ENCODE data around the gene GEMIN7.

The GEMIN7 gene

DNA sequence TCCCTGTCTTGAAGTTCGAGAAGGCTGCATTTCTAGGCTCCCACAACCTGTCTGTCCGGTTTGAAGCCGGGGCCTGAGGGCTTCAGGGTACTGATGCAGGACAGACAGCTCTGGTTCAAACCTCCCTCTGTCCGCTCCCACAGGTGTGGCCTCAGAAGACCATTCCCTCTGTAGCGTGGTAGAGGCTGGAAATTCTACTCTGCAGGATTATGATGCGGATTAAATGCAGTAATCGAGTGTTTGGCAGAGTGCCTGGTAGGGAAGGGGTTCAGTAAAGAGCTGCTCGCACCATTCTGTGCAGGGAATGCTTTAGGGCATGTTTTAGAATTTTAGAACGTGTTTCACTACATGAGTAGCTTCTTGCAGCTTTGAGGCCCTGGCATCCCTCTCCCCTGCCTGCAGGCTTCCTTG, 44.4 kb downstream of the GEMIN7 start:
- no peaks in the 10 kb centered on the region for H3K9me3 ChIP-seq
- H3K4me1 ChIP-seq (ENCODE audit: control insufficient read depth in 1 of 2, insufficient read depth in 1 of 2, low read depth in 1 of 2, low read length in 1 of 2) = peaks cover 5 to 14% of the 10 kb centered on the region in 2 experiments
- no peak overlapping the region for H3K4me3 ChIP-seq (ENCODE audit: low read depth in 1 of 2, low read length in 1 of 2)
- peaks cover 3% of the 10 kb centered on the region for H3K36me3 ChIP-seq
- TF ChIP-seq, protein P1, sequence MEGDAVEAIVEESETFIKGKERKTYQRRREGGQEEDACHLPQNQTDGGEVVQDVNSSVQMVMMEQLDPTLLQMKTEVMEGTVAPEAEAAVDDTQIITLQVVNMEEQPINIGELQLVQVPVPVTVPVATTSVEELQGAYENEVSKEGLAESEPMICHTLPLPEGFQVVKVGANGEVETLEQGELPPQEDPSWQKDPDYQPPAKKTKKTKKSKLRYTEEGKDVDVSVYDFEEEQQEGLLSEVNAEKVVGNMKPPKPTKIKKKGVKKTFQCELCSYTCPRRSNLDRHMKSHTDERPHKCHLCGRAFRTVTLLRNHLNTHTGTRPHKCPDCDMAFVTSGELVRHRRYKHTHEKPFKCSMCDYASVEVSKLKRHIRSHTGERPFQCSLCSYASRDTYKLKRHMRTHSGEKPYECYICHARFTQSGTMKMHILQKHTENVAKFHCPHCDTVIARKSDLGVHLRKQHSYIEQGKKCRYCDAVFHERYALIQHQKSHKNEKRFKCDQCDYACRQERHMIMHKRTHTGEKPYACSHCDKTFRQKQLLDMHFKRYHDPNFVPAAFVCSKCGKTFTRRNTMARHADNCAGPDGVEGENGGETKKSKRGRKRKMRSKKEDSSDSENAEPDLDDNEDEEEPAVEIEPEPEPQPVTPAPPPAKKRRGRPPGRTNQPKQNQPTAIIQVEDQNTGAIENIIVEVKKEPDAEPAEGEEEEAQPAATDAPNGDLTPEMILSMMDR (IDR thresholded peaks at IDR 0.05) = no peak
- H3K27me3 ChIP-seq = no peaks in the 10 kb centered on the region
- H3K27ac ChIP-seq = no peak overlapping the region

DNA sequence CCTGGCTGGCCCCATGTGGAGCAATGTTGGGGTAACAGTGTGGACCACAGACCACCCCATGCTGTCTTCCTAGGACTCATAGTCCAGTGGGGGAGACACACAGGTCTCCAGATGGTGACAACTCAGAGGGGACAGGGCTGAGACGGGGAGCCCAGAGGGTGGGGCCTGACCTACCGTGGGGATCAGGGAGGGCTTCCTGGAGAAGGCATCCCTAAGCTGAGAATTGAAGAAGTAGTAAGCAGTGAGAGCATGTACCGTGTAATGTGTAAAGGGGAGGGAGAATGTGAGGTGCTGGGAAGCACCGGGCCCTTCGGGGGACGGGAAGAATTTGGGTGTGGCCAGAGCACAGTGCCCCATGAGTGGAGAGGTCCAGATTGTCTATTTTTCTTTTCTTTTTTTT, 45.0 kb downstream of the GEMIN7 start:
- peaks cover 3% of the 10 kb centered on the region for H3K36me3 ChIP-seq
- no peaks in the 10 kb centered on the region for H3K9me3 ChIP-seq
- no peak overlapping the region for H3K4me3 ChIP-seq (ENCODE audit: low read depth in 1 of 2, low read length in 1 of 2)
- H3K27ac ChIP-seq = no peak overlapping the region
- no peaks in the 10 kb centered on the region for H3K27me3 ChIP-seq
- peaks cover 0 to 11% of the 10 kb centered on the region in 2 experiments for H3K4me1 ChIP-seq (ENCODE audit: control insufficient read depth in 1 of 2, insufficient read depth in 1 of 2, low read depth in 1 of 2, low read length in 1 of 2)
- TF ChIP-seq, protein P1 (IDR thresholded peaks at IDR 0.05) = no peak

DNA sequence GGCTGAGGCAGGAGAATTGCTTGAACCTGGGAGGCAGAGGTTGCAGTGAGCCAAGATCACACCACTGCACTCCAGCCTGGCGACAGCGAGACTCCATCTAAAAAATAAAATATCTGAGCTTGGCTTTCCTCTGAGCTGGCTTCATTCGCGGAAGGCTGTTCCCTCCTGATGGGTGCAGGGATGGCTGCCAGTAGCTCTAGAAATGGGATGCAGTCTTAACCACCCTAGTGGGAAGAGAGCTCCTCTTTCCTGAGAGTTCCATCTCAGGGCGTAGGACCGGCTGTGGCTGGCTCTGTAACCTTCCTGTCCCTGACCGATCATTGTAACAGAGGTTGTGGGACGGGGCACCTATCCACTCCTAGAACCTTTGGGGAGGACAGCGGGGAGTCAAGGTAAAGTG, 46.3 kb downstream of the GEMIN7 start:
- Histone ChIP-seq H3K4me3 (ENCODE audit: low read depth in 1 of 2, low read length in 1 of 2) (no peak overlapping the region), H3K36me3 (peaks cover 3% of the 10 kb centered on the region), H3K27me3 (no peaks in the 10 kb centered on the region), H3K27ac (no peak overlapping the region), H3K9me3 (no peaks in the 10 kb centered on the region), H3K4me1 (ENCODE audit: control insufficient read depth in 1 of 2, insufficient read depth in 1 of 2, low read depth in 1 of 2, low read length in 1 of 2) (peaks cover 0 to 11% of the 10 kb centered on the region in 2 experiments)
- TF ChIP-seq, protein P1 (IDR thresholded peaks at IDR 0.05) = no peak

DNA sequence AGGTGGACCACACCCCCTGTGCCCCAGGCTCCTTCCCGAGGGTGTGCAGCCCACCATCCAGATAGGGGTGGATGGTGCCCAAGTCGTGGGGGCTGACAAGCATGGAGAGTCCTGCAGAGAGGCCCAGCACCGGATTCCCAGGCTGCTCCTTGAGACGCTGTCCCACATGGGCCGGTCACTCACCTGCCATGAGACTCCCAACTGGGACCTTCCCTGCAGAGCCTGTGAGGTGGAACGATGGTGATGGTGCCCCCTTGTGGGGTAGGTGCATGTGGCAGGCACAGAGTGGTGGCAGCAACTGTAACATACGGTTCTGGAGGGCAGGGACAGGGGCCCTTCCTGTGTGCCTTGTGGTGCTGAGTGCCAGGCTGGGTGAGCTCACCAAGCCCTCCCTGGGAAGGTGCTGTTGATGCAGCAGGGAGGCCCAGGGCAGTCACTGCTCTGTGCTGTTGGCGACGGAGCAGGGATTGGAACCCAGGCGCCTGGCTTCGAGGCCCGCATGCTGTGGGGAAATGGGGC, 47.0 kb downstream of the GEMIN7 start:
- no peaks in the 10 kb centered on the region for H3K27me3 ChIP-seq
- no peak overlapping the region for H3K27ac ChIP-seq
- no peak overlapping the region for H3K4me3 ChIP-seq (ENCODE audit: low read depth in 1 of 2, low read length in 1 of 2)
- H3K9me3 ChIP-seq = no peaks in the 10 kb centered on the region
- peaks cover 0 to 10% of the 10 kb centered on the region in 2 experiments for H3K4me1 ChIP-seq (ENCODE audit: control insufficient read depth in 1 of 2, insufficient read depth in 1 of 2, low read depth in 1 of 2, low read length in 1 of 2)
- peaks cover 3% of the 10 kb centered on the region for H3K36me3 ChIP-seq
- TF ChIP-seq, protein P1 (IDR thresholded peaks at IDR 0.05) = peak; percentile 70

DNA sequence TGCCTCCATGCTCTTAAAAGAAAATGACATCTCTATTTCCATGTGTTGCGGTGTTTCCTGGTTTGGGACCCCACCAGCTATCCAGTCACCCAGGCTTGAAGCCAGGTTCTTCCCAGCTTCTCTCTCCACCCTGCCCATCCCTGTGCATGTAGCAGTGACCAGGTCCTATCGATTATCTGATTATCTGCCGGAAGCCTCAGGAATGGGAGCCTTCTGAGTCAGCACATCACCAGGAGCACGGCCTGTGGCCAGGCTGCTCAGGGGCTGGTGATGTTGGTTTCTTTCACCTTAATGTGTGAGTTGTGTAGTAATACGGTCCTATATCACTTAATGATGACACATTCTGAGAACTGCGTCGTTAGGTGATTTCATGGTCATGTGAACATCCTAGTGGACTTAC, 47.6 kb downstream of the GEMIN7 start:
- Histone ChIP-seq H3K4me1 (ENCODE audit: control insufficient read depth in 1 of 2, insufficient read depth in 1 of 2, low read depth in 1 of 2, low read length in 1 of 2) (peaks cover 0 to 6% of the 10 kb centered on the region in 2 experiments), H3K4me3 (ENCODE audit: low read depth in 1 of 2, low read length in 1 of 2) (no peak overlapping the region), H3K27me3 (no peaks in the 10 kb centered on the region), H3K9me3 (no peaks in the 10 kb centered on the region), H3K27ac (no peak overlapping the region), H3K36me3 (peaks cover 3% of the 10 kb centered on the region)
- TF ChIP-seq, protein P1 (IDR thresholded peaks at IDR 0.05) = no peak

Measured in neutrophil (primary cell).